K562 (cell line): ENCODE results near the gene MXI1. TPM values are rescaled to one million over a fixed set of nuclear protein-coding genes. Genes with fewer than 3 reads are reported as not detected.
"Not testable (repeated sequence)": the region's sequence is repeated elsewhere in the genome, so short reads cannot be mapped to it uniquely, and the experiment has no call there.

Source experiments
- ATAC-seq: fragments of 200-7000 bp; cut with Tn5 transposase; 3 replicates; pipeline ENCODE4 v1.9.1; 2020; ENCODE audit warnings: moderate library complexity
- BruUV-seq: library from RNA; stranded (reverse); fragments of 400-500 nt; replicated peaks from 2 replicates; lab custom pipeline; 2021; lab: Mats Ljungman, UMichigan
- CTCF ChIA-PET: fragments of 300-600 bp; formaldehyde crosslinking; extraction: SDS; loops from one replicate; lab custom pipeline; 2021; ENCODE audit warnings: low intra/inter-chr PET ratio; lab: Yijun Ruan, JAX
- POLR2A ChIA-PET: fragments of 300-600, 350-650 bp; sonication (Branson Sonifier 250); formaldehyde crosslinking; extraction: SDS; loops from one replicate; lab custom pipeline; 2021; ENCODE audit warnings: antibody characterized with exemption, inconsistent platforms; lab: Yijun Ruan, JAX
- DNase-seq, 4 experiments: peaks; one replicate each; pipeline versions ENCODE4 v3.0.0 to v3.0.0-alpha.2; 2011 to 2018; ENCODE audit warnings: low spot score in 3 of 4, mixed read lengths in 3 of 4; ENCODE audit errors: extremely low read depth in 1 of 4
- FAIRE-seq: peaks from 2 replicates; lab custom pipeline; 2011; peaks lifted over from hg19 to GRCh38; lab: Jason Lieb, UNC
- H2AFZ ChIP-seq: 2 replicates; pipeline ENCODE4 v1.6.0; 2011; ENCODE audit warnings: low read depth, low read length, control low read depth, inconsistent platforms
- H3K27ac ChIP-seq: fragments of 200-600 bp; 3 replicates; pipeline ENCODE4 v1.8.0; 2011; ENCODE audit warnings: low read depth, mild to moderate bottlenecking, control low read depth, inconsistent platforms, low read length, moderate library complexity, mixed read lengths; ENCODE audit errors: extremely low read depth
- H3K27me3 ChIP-seq, 2 experiments: fragments of 300-600 bp in 1 of 2; 2 replicates in 1 of 2; 3 replicates in 1 of 2; pipeline versions ENCODE4 v1.6.0 to v1.8.0; 2011; ENCODE audit warnings: inconsistent platforms in 2 of 2, low read length in 2 of 2, mild to moderate bottlenecking in 1 of 2, mixed read lengths in 1 of 2, moderate library complexity in 1 of 2; ENCODE audit not compliant: control insufficient read depth in 2 of 2, insufficient read depth in 2 of 2
- H3K36me3 ChIP-seq: fragments of 300-600 bp; 3 replicates; pipeline ENCODE4 v1.8.0; 2011; ENCODE audit warnings: mild to moderate bottlenecking, low read length, inconsistent platforms; ENCODE audit not compliant: control insufficient read depth, insufficient read depth
- H3K4me1 ChIP-seq, 2 experiments: fragments of 200-600 bp in 1 of 2; replicated peaks in 1 of 2; 2 replicates in 1 of 2; 3 replicates in 1 of 2; pipeline versions ENCODE4 v1.5.1 to v1.8.0; 2011; ENCODE audit warnings: inconsistent platforms in 2 of 2, low read length in 2 of 2, mild to moderate bottlenecking in 1 of 2, mixed read lengths in 1 of 2, moderate library complexity in 1 of 2; ENCODE audit not compliant: control insufficient read depth in 2 of 2, insufficient read depth in 2 of 2
- H3K4me2 ChIP-seq: 2 replicates; pipeline ENCODE4 v1.6.1; 2011; ENCODE audit warnings: low read length, control low read depth, inconsistent platforms, mixed read lengths; ENCODE audit not compliant: insufficient read depth
- H3K4me3 ChIP-seq: fragments of 200-600 bp; sonication (generic), shearing (Covaris generic); 2 replicates; pipeline ENCODE4 v1.5.1; 2016; ENCODE audit warnings: control low read depth, inconsistent platforms
- H3K79me2 ChIP-seq: fragments of 200-600 bp; 3 replicates; pipeline ENCODE4 v1.8.0; 2011; ENCODE audit warnings: low read length, inconsistent platforms; ENCODE audit not compliant: control insufficient read depth, insufficient read depth
- H3K9ac ChIP-seq, 2 experiments: 2 replicates each; pipeline versions ENCODE4 v1.6.0 to v1.6.1; 2011; ENCODE audit warnings: low read depth in 2 of 2, low read length in 2 of 2, control low read depth in 1 of 2, inconsistent platforms in 1 of 2, mild to moderate bottlenecking in 1 of 2, mixed read lengths in 1 of 2; ENCODE audit not compliant: insufficient read depth in 1 of 2
- H3K9me1 ChIP-seq: one replicate; pipeline ENCODE4 v1.6.0; 2011; ENCODE audit warnings: inconsistent platforms, mild to moderate bottlenecking, low read length, moderate library complexity; ENCODE audit not compliant: control insufficient read depth, insufficient read depth
- H3K9me3 ChIP-seq: replicated peaks from 2 replicates; pipeline ENCODE4 v1.5.1; 2011; ENCODE audit warnings: low read depth, low read length, inconsistent platforms; ENCODE audit not compliant: control insufficient read depth, insufficient read depth
- H4K20me1 ChIP-seq: replicated peaks from 2 replicates; pipeline ENCODE4 v1.6.1; 2011; ENCODE audit warnings: low read length, inconsistent platforms, mixed read lengths; ENCODE audit not compliant: control insufficient read depth, insufficient read depth
- ATF7 ChIP-seq: fragments of 450-650 bp; IDR thresholded peaks from 2 replicates; pipeline ENCODE4 v1.7.1; 2014; ENCODE audit warnings: mild to moderate bottlenecking, moderate library complexity
- CBX3 ChIP-seq, 2 experiments: IDR thresholded peaks; 1 replicate in 1 of 2; 2 replicates in 1 of 2; pipeline ENCODE4 v1.6.1; 2012; ENCODE audit warnings: inconsistent platforms in 2 of 2, low read length in 2 of 2, borderline replicate concordance in 1 of 2, control low read depth in 1 of 2
- CBX5 ChIP-seq: IDR thresholded peaks from 2 replicates; pipeline ENCODE4 v1.6.1; 2014; ENCODE audit warnings: low read depth, borderline replicate concordance
- JUNB ChIP-seq: fragments of 450-650 bp; formaldehyde crosslinking; conservative IDR thresholded peaks from 2 replicates; pipeline ENCODE4 v1.4.0; 2020; ENCODE audit warnings: mild to moderate bottlenecking
- MNT ChIP-seq, 2 experiments: fragments of 450-650 bp; conservative IDR thresholded peaks; 2 replicates each; pipeline ENCODE4 v1.6.1; 2017; ENCODE audit warnings: mild to moderate bottlenecking in 2 of 2, moderate library complexity in 2 of 2
- NR4A1 ChIP-seq, 2 experiments: fragments of 250-450 bp in 1 of 2; fragments of 450-650 bp in 1 of 2; sonication (Bioruptor Pico) in 1 of 2; IDR thresholded peaks; 2 replicates each; pipeline versions ENCODE4 v1.4.0 to v1.6.1; 2016 to 2020; ENCODE audit warnings: mild to moderate bottlenecking in 2 of 2, missing compliant biosample characterization in 1 of 2, missing genetic modification characterization in 1 of 2, moderate library complexity in 1 of 2
- PHF8 ChIP-seq: fragments of 200-600 bp; sonication (generic); IDR thresholded peaks from 2 replicates; pipeline ENCODE4 v1.6.1; 2012; ENCODE audit warnings: mixed run types, mild to moderate bottlenecking, inconsistent platforms, low read length, moderate library complexity, borderline replicate concordance
- SP1 ChIP-seq: sonication (generic); formaldehyde crosslinking; IDR thresholded peaks from 2 replicates; pipeline ENCODE4 v1.8.1; 2022; ENCODE audit warnings: mild to moderate bottlenecking, missing genetic modification reagents
- TRIM28 ChIP-seq: fragments of 450-650 bp; IDR thresholded peaks from 2 replicates; pipeline ENCODE4 v1.6.1; 2017
- ZNF212 ChIP-seq: fragments of 450-650 bp; formaldehyde crosslinking; IDR thresholded peaks from 2 replicates; pipeline ENCODE4 v1.4.0; 2020; ENCODE audit warnings: mild to moderate bottlenecking
- ZNF263 ChIP-seq: sonication (generic); formaldehyde crosslinking; IDR thresholded peaks from 2 replicates; pipeline ENCODE4 v1.8.0; 2022; ENCODE audit warnings: mild to moderate bottlenecking, missing genetic modification reagents, borderline replicate concordance
- ZNF75A ChIP-seq: fragments of 450-650 bp; formaldehyde crosslinking; IDR thresholded peaks from 2 replicates; pipeline ENCODE4 v1.4.0; 2020; ENCODE audit warnings: mild to moderate bottlenecking
- WGBS: fragments of 100-300 bp; shearing (Covaris generic); methylation state at CpG from one replicate; pipeline ENCODE4 v1.1.6; 2016; ENCODE audit warnings: low coverage, mixed read lengths; ENCODE audit not compliant: insufficient coverage; ENCODE audit errors: missing lambda C conversion rate; 5-methylcytosine and 5-hydroxymethylcytosine counted together
- in situ Hi-C: fragments of 300-500 bp; cut with MboI; formaldehyde crosslinking; loops from 4 replicates; pipeline ENCODE4 v1.15.0; 2018; ENCODE audit warnings: inconsistent platforms, mixed read lengths
- intact Hi-C: fragments of 100-400 bp; cut with micrococcal nuclease; formaldehyde crosslinking; loops from 2 replicates; pipeline ENCODE4 v1.14.2; 2022
- polyA plus RNA-seq, 8 experiments: library from polyadenylated mRNA; depleted of rRNA in 4 of 8; stranded (reverse) in 5 of 8; unstranded in 3 of 8; fragments of >200 nt; fragmentation: Nextera tagmentation in 2 of 8; fragmentation: Illumina TruSeq in 1 of 8; extraction: Ambion mirVana in 2 of 8; extraction: Trizol in 1 of 8; gene quantifications; 2 replicates each; pipeline versions ENCODE4 v1.2.1 to v1.2.3, GENCODE V29; 2011 to 2014; ENCODE audit warnings: inconsistent platforms in 1 of 8, missing spikeins in 1 of 8
- total RNA-seq, 7 experiments: library from RNA; depleted of rRNA in 6 of 7; stranded (reverse); fragments of >200 nt in 6 of 7; fragmentation: Illumina TruSeq in 2 of 7; extraction: Trizol in 2 of 7; gene quantifications; 2 replicates each; pipeline versions ENCODE4 v1.2.1 to v1.2.3, GENCODE V29; 2011 to 2021; ENCODE audit warnings: low replicate concordance in 1 of 7

The MXI1 gene
- total and polyA plus RNA-seq, 9 of the 15 experiments (the other 6 are each of a cell fraction or from before 2014, with no cell fraction given), result 9.1 to 23.7 (median 14.8) TPM

GRCh38 chr10:110330675-110331074 is 123.3 kb downstream of the MXI1 start:
- DNase-seq, result no peak
- CTCF ChIA-PET, result no interaction called here
- no peak overlapping the region for H3K4me2 ChIP-seq
- in situ Hi-C loops, result no loop called here
- WGBS, result 0% methylated on average over 4 of the region's 6 CpGs
- no peak overlapping the region for H3K4me3 ChIP-seq
- FAIRE-seq, result no peak
- no peak for ATAC-seq
- BruUV-seq, result no TSS peak
- no peaks in the 10 kb centered on the region for H3K36me3 ChIP-seq
- H3K27ac ChIP-seq, result no peak overlapping the region
- peak; percentile 51; the same call in 1 of the 2 replicates for TF ChIP-seq CBX5
- no peak for TF ChIP-seq ZNF75A (CRISPR knock-in tag)
- TF ChIP-seq ATF7, result no peak
- peak; percentile 69 for TF ChIP-seq TRIM28
- TF ChIP-seq ZNF263 (CRISPR knock-in tag), result no peak
- no peak for TF ChIP-seq JUNB (CRISPR knock-in tag)
- no peak for TF ChIP-seq MNT (conservative IDR thresholded peaks at IDR 0.05)
- no peak for TF ChIP-seq ZNF212
- peak in 1 of 2 experiments; percentile 81; a peak in 2 of 3 replicates for TF ChIP-seq CBX3 (IDR thresholded peaks at IDR 0.05; ENCODE audit: borderline replicate concordance in 1 of 2, low read length in 2 of 2)
- TF ChIP-seq NR4A1 (CRISPR knock-in tag; IDR thresholded peaks at IDR 0.05), result no peak
- TF ChIP-seq NR4A1 (tag; IDR thresholded peaks at IDR 0.05), result no peak
- TF ChIP-seq PHF8, result no peak
- no peak for TF ChIP-seq SP1 (CRISPR knock-in tag)
- H3K4me1 ChIP-seq, result no peaks in the 10 kb centered on the region
- no peaks in the 10 kb centered on the region for H3K9me1 ChIP-seq
- no peaks in the 10 kb centered on the region for H3K79me2 ChIP-seq
- peaks cover 0 to 9% of the 10 kb centered on the region in 2 experiments; a peak in 1 of 5 replicates for H3K27me3 ChIP-seq
- H3K9me3 ChIP-seq, result no peaks in the 10 kb centered on the region; the same call in 1 of the 2 replicates
- POLR2A ChIA-PET, result interaction anchor here (1.6 kb wide), 1 partner anchor 22 kb away, joined by 6 read pairs; no protein-coding TSS in a partner anchor
- H4K20me1 ChIP-seq, result no peaks in the 10 kb centered on the region
- intact Hi-C loops, result no loop called here
- H3K9ac ChIP-seq, result no peak overlapping the region
- no peak overlapping the region for H2AFZ ChIP-seq

- intact Hi-C loops, H3K4me1 ChIP-seq, H3K9me3 ChIP-seq, H2AFZ ChIP-seq, H3K9ac ChIP-seq, ATAC-seq, H3K36me3 ChIP-seq, H3K27ac ChIP-seq, H3K9me1 ChIP-seq, H3K79me2 ChIP-seq, DNase-seq, CTCF ChIA-PET, BruUV-seq, H3K4me3 ChIP-seq, FAIRE-seq, H3K4me2 ChIP-seq, in situ Hi-C loops, H4K20me1 ChIP-seq, H3K27me3 ChIP-seq: not testable (repeated sequence)
- WGBS, result 44% methylated on average over 15 of the region's 32 CpGs
- POLR2A ChIA-PET, result interaction anchor here (1.6 kb wide), 1 partner anchor 21 kb away, joined by 6 read pairs; no protein-coding TSS in a partner anchor
Observed at GRCh38 chr10:110331226-110331795, 123.9 kb downstream of the MXI1 start.
